Left lobe of liver (tissue), 2 donors: ENCODE data around the gene LYG1. TPM values are rescaled to one million over a fixed set of nuclear protein-coding genes. Genes with fewer than 3 reads are reported as not detected.
"Not testable (repeated sequence)": the region's sequence is repeated elsewhere in the genome, so short reads cannot be mapped to it uniquely, and the experiment has no call there.

Source experiments
- ATAC-seq: fragments of 200-7000 bp; cut with Tn5 transposase; one replicate; pipeline ENCODE4 v1.9.1; 2020; ENCODE audit warnings: mild to moderate bottlenecking, moderate library complexity
- DNase-seq: peaks from one replicate; pipeline ENCODE4 v3.0.0-alpha.2; 2020; ENCODE audit warnings: low spot score
- total RNA-seq: library from RNA; stranded (reverse); gene quantifications from one replicate; pipeline ENCODE4 v1.2.1, GENCODE V29; 2021
- donor health status: DM: no; HTN: no; CAD: no; lungs with moderate emphysema.
- donor health status: DM: no; HTN: yes; CAD: no.

LYG1 gene
- total RNA-seq, 1 donor from 2014 or later, result 0.65 TPM

DNA sequence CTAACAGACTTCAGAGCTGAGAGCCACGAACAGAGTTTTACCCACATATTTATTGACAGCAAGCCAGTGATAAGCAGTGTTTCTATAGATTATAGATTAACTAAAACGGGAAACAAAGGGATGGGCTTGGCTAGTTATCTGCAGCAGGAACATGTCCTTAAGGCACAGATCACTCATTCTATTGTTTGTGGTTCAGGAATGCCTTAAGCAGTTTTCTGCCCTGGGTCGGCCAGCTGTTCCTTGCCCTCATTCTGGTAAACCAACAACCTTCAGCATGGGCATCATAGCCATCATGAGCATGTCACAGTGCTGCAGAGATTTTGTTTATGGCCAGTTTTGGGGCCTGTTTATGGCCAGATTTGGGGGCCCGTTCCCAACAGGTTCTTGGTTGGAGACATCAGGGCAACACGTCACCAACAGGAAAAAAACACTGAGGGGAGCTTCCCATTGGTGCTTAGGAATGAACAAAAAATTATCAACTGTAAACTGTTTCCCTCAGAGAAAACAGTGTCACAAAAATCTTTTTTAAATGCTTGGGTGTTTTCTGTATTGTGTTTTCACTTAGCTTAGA, 22.7 kb downstream of the LYG1 start:
- ATAC-seq, DNase-seq: not testable (repeated sequence)

- no peak for DNase-seq
- ATAC-seq, result no peak
Observed at GRCh38 chr2:99275882-99276281, 25.1 kb downstream of the LYG1 start.

DNA sequence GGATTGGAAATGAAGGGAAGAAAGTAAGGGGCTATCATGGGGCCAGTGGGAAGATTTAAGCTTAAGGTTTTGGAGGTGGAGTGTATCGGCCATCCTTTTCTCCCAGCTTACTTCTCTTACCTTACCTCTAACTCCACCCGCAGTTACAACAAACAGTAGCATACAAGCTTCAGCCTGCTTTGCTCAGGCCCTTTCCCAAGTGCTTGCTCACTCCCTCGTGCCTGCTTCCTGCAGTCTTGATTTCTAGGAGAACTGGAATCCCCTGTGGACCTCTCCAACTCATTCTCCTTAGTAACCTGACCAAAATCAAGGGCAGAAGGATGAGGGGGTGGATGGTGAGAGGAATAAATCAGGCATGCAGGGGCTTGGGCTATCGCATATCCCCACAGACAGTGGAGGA, 39.8 kb downstream of the LYG1 start:
- DNase-seq, result no peak
- ATAC-seq, result no peak

- DNase-seq, result no peak
- no peak for ATAC-seq
Observed at GRCh38 chr2:99260184-99260583, 40.8 kb downstream of the LYG1 start.

DNA sequence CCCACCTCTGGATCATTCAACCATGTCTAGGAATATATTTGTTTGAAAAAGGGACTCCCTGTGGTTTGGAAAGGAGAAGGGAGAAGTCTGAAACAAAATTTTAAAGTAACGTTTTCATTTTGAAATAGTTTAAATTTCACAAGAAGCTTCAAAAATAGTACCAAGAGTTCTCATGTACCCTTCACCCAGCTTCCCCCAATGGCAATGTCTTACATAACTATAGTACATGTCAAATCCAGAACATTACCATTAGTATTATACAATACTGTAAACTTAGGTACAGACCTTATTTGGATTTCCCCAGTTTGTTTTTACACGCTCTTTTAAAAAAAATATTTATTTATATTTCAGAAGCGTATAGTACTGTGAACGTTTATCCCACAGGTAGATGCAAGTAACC, 41.5 kb downstream of the LYG1 start:
- ATAC-seq (no peak), DNase-seq (no peak)

DNA sequence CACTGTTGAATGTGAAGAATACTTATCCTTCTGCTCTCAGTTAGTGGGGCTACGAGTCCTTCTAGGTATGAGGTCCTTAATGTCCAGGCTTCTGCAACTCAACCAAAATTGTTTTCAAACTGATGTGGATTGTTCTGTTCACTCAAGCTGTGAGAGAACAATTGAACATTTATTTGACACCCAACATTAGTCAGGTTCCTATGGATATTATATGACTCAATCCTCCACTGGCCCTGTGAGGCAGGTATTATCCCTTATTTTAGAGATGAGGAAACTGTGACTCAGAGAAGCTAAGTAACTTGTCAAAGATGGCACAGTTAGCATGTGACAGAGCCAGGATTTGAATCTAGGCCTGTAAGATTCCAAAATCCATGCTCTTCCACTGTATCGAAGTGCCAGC, 44.3 kb downstream of the LYG1 start:
- ATAC-seq (no peak), DNase-seq (no peak)

- no peak for ATAC-seq
- no peak for DNase-seq
Observed at GRCh38 chr2:99255491-99256318, 45.3 kb downstream of the LYG1 start, which contains the start of gene LYG2. Gene LYG2, minus strand, starts transcription at chr2:99255666. Its CDS starts 1,406 bp downstream, at chr2:99254260.

GRCh38 chr2:99249951-99250350, 51.0 kb downstream of the LYG1 start:
- DNase-seq (no peak), ATAC-seq (no peak)

GRCh38 chr2:99242151-99242550, 58.8 kb downstream of the LYG1 start:
- ATAC-seq (no peak), DNase-seq (no peak)

GRCh38 chr2:99240431-99240830, 60.6 kb downstream of the LYG1 start:
- DNase-seq (no peak), ATAC-seq (no peak)

DNA sequence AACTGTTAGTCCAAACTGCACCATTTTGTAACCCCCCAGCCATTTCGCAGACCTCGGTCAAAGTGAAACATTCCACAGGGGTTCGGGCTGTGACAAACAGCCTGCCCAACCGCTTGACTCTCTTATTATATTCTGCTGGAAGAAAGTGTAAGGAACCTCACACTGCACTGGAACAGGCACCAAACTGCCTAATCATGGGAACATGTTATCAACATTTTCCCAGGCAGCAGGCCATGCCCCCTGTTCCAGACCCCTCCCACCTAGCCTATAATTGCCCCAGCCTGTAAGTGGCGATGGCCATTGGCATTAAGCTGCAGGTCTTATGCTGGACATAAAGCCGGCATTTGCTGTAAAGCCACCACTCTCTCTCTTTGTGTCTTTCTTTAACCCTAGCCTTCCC, 62.4 kb downstream of the LYG1 start:
- DNase-seq (no peak), ATAC-seq (no peak)

Other genes with a start within 250 kb of the LYG1 start
- 0.23 TPM for gene C2orf15, start 159.5 kb downstream of the LYG1 start, total RNA-seq
- 4.3 TPM for gene TSGA10, start 146.3 kb downstream of the LYG1 start, total RNA-seq
- 2.5 TPM for gene LIPT1, start 146.2 kb downstream of the LYG1 start, total RNA-seq
- gene MITD1, start 120.1 kb downstream of the LYG1 start, total RNA-seq, result 6.1 TPM
- gene MRPL30, start 120.0 kb downstream of the LYG1 start, total RNA-seq, result 12.7 TPM
- gene LYG2, start 45.5 kb downstream of the LYG1 start, total RNA-seq, result not detected
- gene TXNDC9, start 35.1 kb upstream of the LYG1 start, total RNA-seq, result 8.2 TPM
- 12.2 TPM for gene EIF5B, start 36.2 kb upstream of the LYG1 start, total RNA-seq
- 14.3 TPM for gene REV1, start 188.8 kb upstream of the LYG1 start, total RNA-seq